HUES64 (cell line): ENCODE data around the gene APOBEC3F.
"Not testable (repeated sequence)": the region's sequence is repeated elsewhere in the genome, so short reads cannot be mapped to it uniquely, and the experiment has no call there.

Experiments used
- H3K27ac ChIP-seq: 2 replicates; pipeline ENCODE4 v1.7.0; 2013; ENCODE audit warnings: low read depth, low read length, inconsistent platforms
- H3K27me3 ChIP-seq: 2 replicates; pipeline ENCODE4 v1.6.1; 2013; ENCODE audit warnings: mild to moderate bottlenecking, low read length; ENCODE audit not compliant: insufficient read depth
- H3K36me3 ChIP-seq: 2 replicates; pipeline ENCODE4 v1.6.1; 2013; ENCODE audit warnings: mild to moderate bottlenecking, low read length; ENCODE audit not compliant: insufficient read depth
- H3K4me1 ChIP-seq: 2 replicates; pipeline ENCODE4 v1.6.1; 2013; ENCODE audit warnings: mild to moderate bottlenecking, low read length, moderate library complexity; ENCODE audit not compliant: insufficient read depth
- H3K4me3 ChIP-seq: 2 replicates; pipeline ENCODE4 v1.5.1; 2013; ENCODE audit warnings: mild to moderate bottlenecking, low read length, moderate library complexity
- H3K9ac ChIP-seq: 2 replicates; pipeline ENCODE4 v1.6.1; 2013; ENCODE audit warnings: mild to moderate bottlenecking, low read depth, low read length
- H3K9me3 ChIP-seq: 2 replicates; pipeline ENCODE4 v1.6.1; 2013; ENCODE audit warnings: low read depth, low read length; ENCODE audit not compliant: insufficient read depth
- WGBS: fragments of 150-250, 120-280 bp; methylation state at CpG from one replicate; pipeline ENCODE4 v1.1.7; 2013; ENCODE audit warnings: missing lambda C conversion rate; 5-methylcytosine and 5-hydroxymethylcytosine counted together

Gene APOBEC3F

GRCh38 chr22:39077026-39077840 lies 36.6 kb downstream of the APOBEC3F start, which contains the start of gene APOBEC3G:
Gene APOBEC3G (plus strand): TSS chr22:39077275. CDS start chr22:39077362, 87 bp downstream.
- peak within 1 kb of the TSS; percentile 31 for H3K4me3 ChIP-seq
- H3K36me3 ChIP-seq, H3K9me3 ChIP-seq, H3K27ac ChIP-seq, H3K4me1 ChIP-seq, H3K27me3 ChIP-seq, H3K9ac ChIP-seq: not testable (repeated sequence)
- WGBS: 42% methylated on average over 13 of the region's 17 CpGs

- WGBS: 97% methylated on average over 11 of the region's 12 CpGs
- not testable (repeated sequence) for H3K4me1 ChIP-seq, H3K9ac ChIP-seq, H3K27ac ChIP-seq, H3K27me3 ChIP-seq, H3K4me3 ChIP-seq, H3K9me3 ChIP-seq, H3K36me3 ChIP-seq
Observed at GRCh38 chr22:39077912-39078311, 37.2 kb downstream of the APOBEC3F start.

DNA sequence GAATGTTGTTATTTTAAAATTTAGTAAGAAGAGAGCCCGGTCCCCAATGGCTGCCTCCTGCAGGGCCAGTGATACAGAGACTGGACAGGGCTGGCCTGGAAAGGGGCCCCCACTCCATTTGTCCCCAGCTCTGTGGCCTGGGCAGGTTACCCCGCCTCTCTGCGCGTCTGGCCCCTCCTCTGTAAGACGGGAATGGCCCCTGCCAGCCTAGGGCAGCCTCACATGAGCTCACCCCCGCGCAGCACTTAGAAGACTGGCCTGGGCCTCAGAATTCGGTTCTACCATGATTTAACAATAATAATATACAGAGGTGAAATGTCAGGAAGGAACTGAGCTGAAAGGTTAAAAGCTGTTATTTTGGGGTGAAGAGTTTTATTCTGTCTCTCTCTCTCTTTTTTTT lies 37.7 kb downstream of the APOBEC3F start:
- WGBS: 87% methylated on average over 8 of the region's 8 CpGs
- H3K27ac ChIP-seq: no peak overlapping the region
- no peak overlapping the region for H3K9ac ChIP-seq
- H3K4me1 ChIP-seq: peaks cover 6% of the 10 kb centered on the region; the same call in 1 of the 2 replicates
- no peaks in the 10 kb centered on the region for H3K27me3 ChIP-seq
- H3K4me3 ChIP-seq: no peak overlapping the region
- no peaks in the 10 kb centered on the region for H3K36me3 ChIP-seq
- H3K9me3 ChIP-seq: no peaks in the 10 kb centered on the region

GRCh38 chr22:39079054-39079637 lies 38.5 kb downstream of the APOBEC3F start:
- H3K9me3 ChIP-seq, H3K4me1 ChIP-seq, H3K36me3 ChIP-seq, H3K9ac ChIP-seq, H3K27me3 ChIP-seq, H3K4me3 ChIP-seq, H3K27ac ChIP-seq: not testable (repeated sequence)
- 94% methylated on average over 20 of the region's 24 CpGs for WGBS

- no peaks in the 10 kb centered on the region for H3K4me1 ChIP-seq
- no peaks in the 10 kb centered on the region for H3K27me3 ChIP-seq
- H3K27ac ChIP-seq: no peak overlapping the region
- H3K36me3 ChIP-seq: no peaks in the 10 kb centered on the region
- H3K9me3 ChIP-seq: no peaks in the 10 kb centered on the region
- no peak overlapping the region for H3K4me3 ChIP-seq
- 88% methylated on average over 9 of the region's 9 CpGs for WGBS
- no peak overlapping the region for H3K9ac ChIP-seq
Observed at GRCh38 chr22:39080052-39080762, 39.5 kb downstream of the APOBEC3F start.

GRCh38 chr22:39081016-39081415 lies 40.4 kb downstream of the APOBEC3F start:
- Histone ChIP-seq H3K4me1 (no peaks in the 10 kb centered on the region), H3K27me3 (no peaks in the 10 kb centered on the region), H3K27ac (no peak overlapping the region), H3K4me3 (no peak overlapping the region), H3K9ac (no peak overlapping the region), H3K9me3 (no peaks in the 10 kb centered on the region), H3K36me3 (no peaks in the 10 kb centered on the region)
- WGBS: 93% methylated on average over 12 of the region's 12 CpGs

DNA sequence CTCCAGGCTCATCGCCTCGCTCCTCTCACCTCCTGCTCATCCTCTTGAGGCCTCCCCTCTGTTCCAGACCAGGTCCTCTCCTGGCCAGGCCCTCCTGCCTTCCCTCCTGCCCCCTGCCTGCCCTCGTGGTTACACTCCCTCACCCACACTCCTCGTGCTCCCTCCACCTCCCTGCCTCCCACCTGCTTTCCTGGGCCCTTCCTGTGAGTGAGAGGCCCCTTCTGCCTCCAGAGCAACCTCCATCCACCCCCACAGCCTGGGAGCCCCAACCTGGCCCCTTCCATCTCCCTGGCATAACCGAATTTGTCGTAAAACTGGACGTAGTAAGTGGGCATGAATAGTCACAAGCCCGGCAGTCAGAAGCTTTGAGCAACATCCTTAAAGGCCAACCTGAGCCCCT lies 40.9 kb downstream of the APOBEC3F start:
- H3K4me1 ChIP-seq: no peaks in the 10 kb centered on the region
- no peak overlapping the region for H3K9ac ChIP-seq
- no peaks in the 10 kb centered on the region for H3K36me3 ChIP-seq
- H3K27me3 ChIP-seq: no peaks in the 10 kb centered on the region
- H3K9me3 ChIP-seq: no peaks in the 10 kb centered on the region
- no peak overlapping the region for H3K4me3 ChIP-seq
- 85% methylated on average over 8 of the region's 8 CpGs for WGBS
- no peak overlapping the region for H3K27ac ChIP-seq

GRCh38 chr22:39083212-39084165 lies 42.8 kb downstream of the APOBEC3F start:
- peaks cover 5% of the 10 kb centered on the region; the same call in 1 of the 2 replicates for H3K4me1 ChIP-seq

GRCh38 chr22:39084666-39085065 lies 44.0 kb downstream of the APOBEC3F start:
- Histone ChIP-seq H3K27me3 (no peaks in the 10 kb centered on the region), H3K27ac (no peak overlapping the region), H3K9me3 (no peaks in the 10 kb centered on the region), H3K4me3 (no peak overlapping the region), H3K9ac (no peak overlapping the region), H3K36me3 (no peaks in the 10 kb centered on the region), H3K4me1 (peaks cover 5% of the 10 kb centered on the region; the same call in 1 of the 2 replicates)
- whole genome bisulfite sequencing: 93% methylated on average over 8 of the region's 8 CpGs

More at GRCh38 chr22:39083212-39084165, 42.8 kb downstream of the APOBEC3F start:
- H3K4me3 ChIP-seq: no peak overlapping the region
- 93% methylated on average over 14 of the region's 14 CpGs for WGBS
- H3K27ac ChIP-seq: no peak overlapping the region
- H3K27me3 ChIP-seq: no peaks in the 10 kb centered on the region
- no peaks in the 10 kb centered on the region for H3K9me3 ChIP-seq
- H3K36me3 ChIP-seq: no peaks in the 10 kb centered on the region
- H3K9ac ChIP-seq: no peak overlapping the region

- Histone ChIP-seq H3K27ac (no peak overlapping the region), H3K27me3 (no peaks in the 10 kb centered on the region), H3K9me3 (no peaks in the 10 kb centered on the region), H3K4me3 (no peak overlapping the region), H3K36me3 (no peaks in the 10 kb centered on the region), H3K4me1 (peaks cover 5% of the 10 kb centered on the region; the same call in 1 of the 2 replicates), H3K9ac (no peak overlapping the region)
- 90% methylated on average over 6 of the region's 6 CpGs for WGBS
Observed at GRCh38 chr22:39087098-39087497, 46.4 kb downstream of the APOBEC3F start.
